AG04449 (cell line): ENCODE results near the gene ERC2.

Source experiments
- CTCF ChIA-PET: fragments of 350-600 bp; formaldehyde crosslinking; extraction: SDS; loops from one replicate; lab custom pipeline; 2021; ENCODE audit warnings: antibody characterized with exemption; lab: Yijun Ruan, JAX
- POLR2A ChIA-PET: fragments of 400-600, 350-600 bp; formaldehyde crosslinking; extraction: SDS; loops from one replicate; lab custom pipeline; 2020; ENCODE audit warnings: antibody characterized with exemption, inconsistent platforms; lab: Yijun Ruan, JAX
- DNase-seq: peaks from one replicate; pipeline ENCODE4 v3.0.0-alpha.2; 2010; ENCODE audit warnings: low read depth, low spot score
- H3K4me3 ChIP-seq: 2 replicates; pipeline ENCODE4 v1.5.1; 2011; ENCODE audit warnings: low read depth, mild to moderate bottlenecking, control low read depth, low read length
- TF ChIP-seq, protein P1 (sequence below): IDR thresholded peaks from one replicate; pipeline ENCODE4 v1.5.1; 2011; ENCODE audit warnings: mild to moderate bottlenecking, moderate library complexity, low read length, control low read depth, inconsistent platforms; ENCODE audit not compliant: insufficient read depth; ENCODE audit errors: missing control alignments

ERC2 gene

DNA sequence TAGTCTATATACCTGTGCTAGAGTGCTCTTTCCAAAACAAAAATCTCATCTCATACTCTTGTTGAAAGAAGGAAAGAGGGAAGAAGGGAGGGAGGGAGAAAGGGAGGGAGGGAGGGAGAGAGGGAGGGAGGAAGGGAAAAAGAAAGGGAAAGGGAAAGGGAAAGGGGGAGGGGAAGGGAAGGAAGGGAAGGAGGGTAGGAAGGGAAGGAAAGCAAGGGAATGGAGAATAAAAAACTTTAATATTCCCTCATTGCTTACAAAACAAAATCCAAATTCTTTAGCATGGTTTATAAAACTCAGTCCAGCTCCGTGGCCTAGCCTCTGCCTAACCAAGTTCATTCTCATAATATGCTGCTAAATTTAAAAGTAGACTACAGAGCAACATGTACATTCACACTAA is 104.5 kb downstream of the ERC2 start:
- DNase-seq, result no peak
- TF ChIP-seq, protein P1, sequence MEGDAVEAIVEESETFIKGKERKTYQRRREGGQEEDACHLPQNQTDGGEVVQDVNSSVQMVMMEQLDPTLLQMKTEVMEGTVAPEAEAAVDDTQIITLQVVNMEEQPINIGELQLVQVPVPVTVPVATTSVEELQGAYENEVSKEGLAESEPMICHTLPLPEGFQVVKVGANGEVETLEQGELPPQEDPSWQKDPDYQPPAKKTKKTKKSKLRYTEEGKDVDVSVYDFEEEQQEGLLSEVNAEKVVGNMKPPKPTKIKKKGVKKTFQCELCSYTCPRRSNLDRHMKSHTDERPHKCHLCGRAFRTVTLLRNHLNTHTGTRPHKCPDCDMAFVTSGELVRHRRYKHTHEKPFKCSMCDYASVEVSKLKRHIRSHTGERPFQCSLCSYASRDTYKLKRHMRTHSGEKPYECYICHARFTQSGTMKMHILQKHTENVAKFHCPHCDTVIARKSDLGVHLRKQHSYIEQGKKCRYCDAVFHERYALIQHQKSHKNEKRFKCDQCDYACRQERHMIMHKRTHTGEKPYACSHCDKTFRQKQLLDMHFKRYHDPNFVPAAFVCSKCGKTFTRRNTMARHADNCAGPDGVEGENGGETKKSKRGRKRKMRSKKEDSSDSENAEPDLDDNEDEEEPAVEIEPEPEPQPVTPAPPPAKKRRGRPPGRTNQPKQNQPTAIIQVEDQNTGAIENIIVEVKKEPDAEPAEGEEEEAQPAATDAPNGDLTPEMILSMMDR, result no peak
- ChIA-PET POLR2A (no interaction called here), CTCF (no interaction called here)
- no peak overlapping the region for H3K4me3 ChIP-seq

DNA sequence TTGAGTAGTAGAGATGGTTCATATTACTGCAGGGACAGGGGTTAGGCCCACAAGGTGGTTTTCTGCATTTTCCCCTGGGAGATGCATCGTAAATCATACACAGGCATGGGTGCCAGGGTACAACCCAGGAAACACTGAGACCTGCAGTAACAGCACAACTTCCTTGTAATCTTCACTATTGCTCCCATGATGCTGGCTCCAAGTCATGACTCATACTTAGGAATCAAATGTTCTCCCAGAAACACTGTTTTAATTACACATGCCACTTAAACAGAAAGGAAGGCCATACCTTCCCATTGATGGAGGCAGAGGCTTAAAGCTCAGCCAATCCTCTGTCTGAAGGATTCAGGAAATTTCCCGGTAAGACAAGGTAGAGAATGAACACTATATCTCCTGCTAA is 106.5 kb downstream of the ERC2 start:
- DNase-seq, result no peak
- ChIA-PET CTCF (no interaction called here), POLR2A (no interaction called here)
- TF ChIP-seq, protein P1, result no peak
- H3K4me3 ChIP-seq, result no peak overlapping the region

DNA sequence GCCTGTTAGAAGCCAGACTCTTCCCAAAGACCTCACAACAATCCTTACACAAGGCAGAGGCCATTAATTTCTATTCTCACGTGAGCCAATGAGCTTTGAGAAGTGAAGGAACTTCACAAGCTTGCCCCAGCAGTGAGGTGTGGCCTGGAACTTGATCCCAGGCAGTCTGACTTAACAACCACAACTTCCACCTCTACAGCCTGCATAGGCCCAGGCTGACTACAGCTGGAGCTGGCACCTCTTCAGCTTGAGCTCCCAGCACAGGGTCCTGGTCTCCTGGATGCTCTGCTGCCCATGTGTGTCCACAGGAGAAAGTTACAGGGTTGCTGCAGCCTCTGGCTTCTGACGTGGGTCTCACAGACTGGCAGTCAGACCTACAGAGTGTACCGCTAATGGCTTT is 111.0 kb downstream of the ERC2 start:
- H3K4me3 ChIP-seq, result no peak overlapping the region
- DNase-seq, result no peak
- CTCF ChIA-PET, result interaction anchor here (2.2 kb wide), 1 partner anchor 17 kb away, joined by 8 read pairs; no protein-coding TSS in a partner anchor
- TF ChIP-seq, protein P1, result no peak
- POLR2A ChIA-PET, result no interaction called here

DNA sequence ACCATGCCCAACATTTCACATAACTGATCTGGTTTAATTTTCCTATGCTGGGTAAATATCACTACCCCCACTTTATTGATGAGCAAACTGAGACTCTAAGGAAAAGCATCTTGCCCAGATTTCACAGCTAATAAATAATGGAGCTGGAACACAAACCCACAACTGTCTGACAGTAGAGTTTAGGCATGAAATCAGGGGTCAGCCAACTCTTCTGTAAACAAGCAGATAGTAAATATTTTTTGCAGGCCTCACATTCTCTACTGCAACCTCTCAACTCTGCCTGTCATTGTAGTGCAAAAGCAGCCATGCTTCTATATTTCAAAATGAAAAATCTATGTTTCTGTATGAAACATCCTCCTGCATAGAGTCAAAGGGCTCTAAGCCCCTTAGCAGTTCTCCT is 111.5 kb downstream of the ERC2 start:
- no peak for DNase-seq
- ChIA-PET CTCF (interaction anchor here (2.2 kb wide), 1 partner anchor 16 kb away, joined by 8 read pairs; no protein-coding TSS in a partner anchor), POLR2A (no interaction called here)
- H3K4me3 ChIP-seq, result no peak overlapping the region
- TF ChIP-seq, protein P1, result no peak

DNA sequence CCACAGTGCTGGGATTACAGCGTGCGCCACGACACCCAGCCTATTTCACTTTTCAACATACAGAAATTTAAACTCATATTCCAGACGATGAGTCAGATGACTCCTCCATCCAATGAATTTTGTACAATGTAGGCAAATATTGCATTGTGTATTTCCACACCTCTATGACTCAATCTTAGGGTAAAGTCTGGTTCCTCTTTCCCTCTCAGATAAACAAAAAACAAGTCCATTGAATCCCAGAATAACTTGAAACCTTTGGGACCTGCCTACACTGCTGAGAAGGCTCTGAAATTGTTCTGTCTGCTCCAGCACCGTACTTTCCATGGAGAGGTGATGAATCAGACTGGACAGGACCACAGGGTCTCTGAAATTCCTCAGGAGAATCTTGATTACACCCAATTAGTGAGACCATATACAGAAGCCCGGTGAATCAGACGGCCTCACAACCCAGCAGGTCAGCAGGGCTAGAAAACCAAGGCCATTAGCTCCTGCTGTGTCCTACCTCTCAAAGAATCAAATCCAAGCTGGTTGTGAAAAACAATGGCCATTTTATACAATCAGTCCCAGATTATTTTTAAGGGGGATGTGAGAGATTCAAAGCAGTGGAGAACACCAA is 112.6 kb downstream of the ERC2 start:
- DNase-seq, result no peak
- POLR2A ChIA-PET, result no interaction called here

DNA sequence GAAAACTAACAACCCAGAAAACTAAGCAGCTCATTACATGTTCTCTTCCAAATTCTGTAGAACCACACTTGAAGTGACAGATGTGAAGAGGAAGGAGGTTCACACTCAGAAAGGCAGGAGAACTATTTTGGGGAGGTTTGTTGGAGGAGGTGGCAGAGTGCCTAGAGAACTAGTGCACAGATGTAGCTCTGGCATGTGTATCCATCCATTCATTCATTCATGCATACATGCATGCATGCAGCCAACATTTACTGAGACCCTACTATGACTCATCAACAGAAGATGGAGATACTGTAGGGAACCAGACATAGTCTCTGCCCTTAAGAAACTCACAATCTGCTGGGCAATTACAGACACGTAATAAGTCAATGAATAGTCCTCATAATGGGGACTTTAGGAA is 116.7 kb downstream of the ERC2 start:
- TF ChIP-seq, protein P1, result no peak
- no peak overlapping the region for H3K4me3 ChIP-seq
- POLR2A ChIA-PET, result no interaction called here
- DNase-seq, result no peak
- CTCF ChIA-PET, result no interaction called here

More for the DNA sequence above, 112.6 kb downstream of the ERC2 start:
- no peak overlapping the region for H3K4me3 ChIP-seq
- TF ChIP-seq, protein P1, result no peak
- CTCF ChIA-PET, result interaction anchor here (2.2 kb wide), 1 partner anchor 15 kb away, joined by 8 read pairs; no protein-coding TSS in a partner anchor
